Measurements from ENCODE around the gene CSAG3.
"Not testable (repeated sequence)": the region's sequence is repeated elsewhere in the genome, so short reads cannot be mapped to it uniquely, and the experiment has no call there.

DNA sequence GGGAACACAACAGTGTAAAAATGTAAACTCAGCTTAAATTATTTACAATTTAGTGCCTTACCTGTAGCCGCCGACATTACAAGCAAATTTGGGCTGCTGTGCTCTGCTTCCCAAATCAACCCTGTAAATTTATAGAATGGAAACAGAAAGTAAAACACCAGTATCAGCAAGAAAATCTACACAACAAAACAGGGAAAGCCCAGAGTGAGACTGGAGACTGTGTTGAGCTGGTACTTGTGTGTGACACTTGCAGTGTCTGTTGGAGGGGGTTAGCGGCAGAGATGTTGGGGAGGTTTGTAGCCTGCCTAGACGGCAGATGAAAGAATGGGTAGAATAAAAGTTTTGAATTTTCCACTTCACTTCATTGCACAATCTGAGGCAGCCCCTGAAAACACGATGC lies 45.8 kb upstream of the CSAG3 start:
- TF ChIP-seq, protein P1, sequence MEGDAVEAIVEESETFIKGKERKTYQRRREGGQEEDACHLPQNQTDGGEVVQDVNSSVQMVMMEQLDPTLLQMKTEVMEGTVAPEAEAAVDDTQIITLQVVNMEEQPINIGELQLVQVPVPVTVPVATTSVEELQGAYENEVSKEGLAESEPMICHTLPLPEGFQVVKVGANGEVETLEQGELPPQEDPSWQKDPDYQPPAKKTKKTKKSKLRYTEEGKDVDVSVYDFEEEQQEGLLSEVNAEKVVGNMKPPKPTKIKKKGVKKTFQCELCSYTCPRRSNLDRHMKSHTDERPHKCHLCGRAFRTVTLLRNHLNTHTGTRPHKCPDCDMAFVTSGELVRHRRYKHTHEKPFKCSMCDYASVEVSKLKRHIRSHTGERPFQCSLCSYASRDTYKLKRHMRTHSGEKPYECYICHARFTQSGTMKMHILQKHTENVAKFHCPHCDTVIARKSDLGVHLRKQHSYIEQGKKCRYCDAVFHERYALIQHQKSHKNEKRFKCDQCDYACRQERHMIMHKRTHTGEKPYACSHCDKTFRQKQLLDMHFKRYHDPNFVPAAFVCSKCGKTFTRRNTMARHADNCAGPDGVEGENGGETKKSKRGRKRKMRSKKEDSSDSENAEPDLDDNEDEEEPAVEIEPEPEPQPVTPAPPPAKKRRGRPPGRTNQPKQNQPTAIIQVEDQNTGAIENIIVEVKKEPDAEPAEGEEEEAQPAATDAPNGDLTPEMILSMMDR (IDR thresholded peaks at IDR 0.05; ENCODE audit: insufficient read depth, low read length), result not testable (repeated sequence)
- TF ChIP-seq, protein P2, sequence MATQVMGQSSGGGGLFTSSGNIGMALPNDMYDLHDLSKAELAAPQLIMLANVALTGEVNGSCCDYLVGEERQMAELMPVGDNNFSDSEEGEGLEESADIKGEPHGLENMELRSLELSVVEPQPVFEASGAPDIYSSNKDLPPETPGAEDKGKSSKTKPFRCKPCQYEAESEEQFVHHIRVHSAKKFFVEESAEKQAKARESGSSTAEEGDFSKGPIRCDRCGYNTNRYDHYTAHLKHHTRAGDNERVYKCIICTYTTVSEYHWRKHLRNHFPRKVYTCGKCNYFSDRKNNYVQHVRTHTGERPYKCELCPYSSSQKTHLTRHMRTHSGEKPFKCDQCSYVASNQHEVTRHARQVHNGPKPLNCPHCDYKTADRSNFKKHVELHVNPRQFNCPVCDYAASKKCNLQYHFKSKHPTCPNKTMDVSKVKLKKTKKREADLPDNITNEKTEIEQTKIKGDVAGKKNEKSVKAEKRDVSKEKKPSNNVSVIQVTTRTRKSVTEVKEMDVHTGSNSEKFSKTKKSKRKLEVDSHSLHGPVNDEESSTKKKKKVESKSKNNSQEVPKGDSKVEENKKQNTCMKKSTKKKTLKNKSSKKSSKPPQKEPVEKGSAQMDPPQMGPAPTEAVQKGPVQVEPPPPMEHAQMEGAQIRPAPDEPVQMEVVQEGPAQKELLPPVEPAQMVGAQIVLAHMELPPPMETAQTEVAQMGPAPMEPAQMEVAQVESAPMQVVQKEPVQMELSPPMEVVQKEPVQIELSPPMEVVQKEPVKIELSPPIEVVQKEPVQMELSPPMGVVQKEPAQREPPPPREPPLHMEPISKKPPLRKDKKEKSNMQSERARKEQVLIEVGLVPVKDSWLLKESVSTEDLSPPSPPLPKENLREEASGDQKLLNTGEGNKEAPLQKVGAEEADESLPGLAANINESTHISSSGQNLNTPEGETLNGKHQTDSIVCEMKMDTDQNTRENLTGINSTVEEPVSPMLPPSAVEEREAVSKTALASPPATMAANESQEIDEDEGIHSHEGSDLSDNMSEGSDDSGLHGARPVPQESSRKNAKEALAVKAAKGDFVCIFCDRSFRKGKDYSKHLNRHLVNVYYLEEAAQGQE (IDR thresholded peaks at IDR 0.05; ENCODE audit: insufficient replicate concordance, low read depth), result not testable (repeated sequence)
- not testable (repeated sequence) for TF ChIP-seq GABPA (IDR thresholded peaks at IDR 0.05; ENCODE audit: low read depth); SPI1 (IDR thresholded peaks at IDR 0.05; ENCODE audit: borderline replicate concordance, low read depth)
